GM12891 (cell line): Measurements from ENCODE around the gene GCK.

Experiments used
- PAX5 ChIP-seq: IDR thresholded peaks from 2 replicates; pipeline ENCODE4 v1.6.1; 2011; ENCODE audit warnings: low read length, moderate library complexity, mild to moderate bottlenecking; ENCODE audit not compliant: insufficient read depth, severe bottlenecking
- POLR2A ChIP-seq: IDR thresholded peaks from 2 replicates; pipeline ENCODE4 v1.6.1; 2011; ENCODE audit warnings: low read depth, low read length, control low read depth
- POLR2AphosphoS5 ChIP-seq: IDR thresholded peaks from 2 replicates; pipeline ENCODE4 v1.6.1; 2011; ENCODE audit warnings: low read depth, low read length, control low read depth
- POU2F2 ChIP-seq: IDR thresholded peaks from 2 replicates; pipeline ENCODE4 v1.6.1; 2011; ENCODE audit warnings: low read depth, mild to moderate bottlenecking, control low read depth, low read length, moderate library complexity
- TAF1 ChIP-seq: IDR thresholded peaks from 2 replicates; pipeline ENCODE4 v1.6.1; 2011; ENCODE audit warnings: low read depth, low read length, control low read depth

DNA sequence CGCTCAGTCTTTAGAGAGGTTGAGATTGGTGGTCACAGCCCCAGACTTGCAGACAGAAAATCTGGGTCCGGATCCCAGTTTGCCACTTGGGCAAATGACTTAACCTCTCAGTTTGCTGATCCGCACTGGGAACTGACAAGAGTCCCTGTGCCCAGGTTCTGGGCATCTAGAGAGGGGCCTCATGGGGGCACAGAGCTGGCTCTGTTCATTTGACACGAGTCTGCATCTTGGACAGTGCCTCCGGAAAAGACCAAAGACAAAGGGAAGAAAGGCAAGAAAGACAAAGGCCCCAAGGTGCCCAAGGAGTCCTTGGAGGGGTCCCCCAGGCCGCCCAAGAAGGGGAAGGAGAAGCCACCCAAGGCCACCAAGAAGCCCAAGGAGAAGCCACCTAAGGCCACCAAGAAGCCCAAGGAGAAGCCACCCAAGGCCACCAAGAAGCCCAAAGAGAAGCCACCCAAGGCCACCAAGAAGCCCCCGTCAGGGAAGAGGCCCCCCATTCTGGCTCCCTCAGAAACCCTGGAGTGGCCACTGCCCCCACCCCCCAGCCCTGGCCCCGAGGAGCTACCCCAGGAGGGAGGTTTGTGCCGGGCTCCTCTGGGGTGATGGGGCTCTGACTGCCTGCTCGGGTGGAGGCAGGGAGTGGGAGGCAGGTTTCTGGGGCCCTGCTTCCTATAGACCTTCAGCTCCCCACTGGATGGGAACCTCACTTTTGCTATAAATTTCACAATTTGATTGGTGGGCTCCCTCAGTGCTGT lies 82.8 kb downstream of the GCK start:
- TF ChIP-seq POLR2A (no peak), POLR2AphosphoS5 (no peak), PAX5 (no peak), TAF1 (no peak), POU2F2 (no peak)
